Activated T-helper 2 cell treated with anti-CD3 and anti-CD28 coated beads, Interferon-gamma antibody, Interleukin-2, Interleukin-4, amounts not matched to agents 10 μg/mL and 5 μg/mL and 100 μg/mL, durations not matched to agents 14 hours and 24 hours and 36 hours (primary cell): ENCODE measurements around the gene CHRNB1. TPM values are rescaled to one million over a fixed set of nuclear protein-coding genes. Genes with fewer than 3 reads are reported as not detected.

Experiments
- DNase-seq: peaks from one replicate; pipeline ENCODE4 v3.0.0; 2021; ENCODE audit warnings: low spot score
- H3K27ac Mint-ChIP-seq: one replicate; pipeline ENCODE4 v1.8.0; 2021; ENCODE audit warnings: mixed read lengths
- H3K27me3 Mint-ChIP-seq: one replicate; pipeline ENCODE4 v1.8.0; 2021; ENCODE audit warnings: low read depth, mixed read lengths
- H3K36me3 Mint-ChIP-seq: one replicate; pipeline ENCODE4 v1.8.0; 2021; ENCODE audit warnings: low read depth, mixed read lengths
- H3K4me1 Mint-ChIP-seq: one replicate; pipeline ENCODE4 v1.8.0; 2021; ENCODE audit warnings: low read depth, mixed read lengths
- H3K4me3 Mint-ChIP-seq: one replicate; pipeline ENCODE4 v1.8.0; 2021; ENCODE audit warnings: low read depth, mild to moderate bottlenecking, moderate library complexity, mixed read lengths
- H3K9me3 Mint-ChIP-seq: one replicate; pipeline ENCODE4 v1.8.0; 2021; ENCODE audit warnings: mixed read lengths
- intact Hi-C: fragments of 100-400 bp; cut with micrococcal nuclease; formaldehyde crosslinking; loops from one replicate; pipeline ENCODE4 v1.15.1; 2023
- total RNA-seq: library from RNA; stranded (reverse); gene quantifications from 2 replicates; pipeline ENCODE4 v1.2.3, GENCODE V29; 2022

The CHRNB1 gene
- total RNA-seq, 1 donor from 2014 or later: 6.6 TPM

- intact Hi-C loops: no loop called here
These were observed 24.8 kb upstream of the CHRNB1 start, which contains the start of gene SPEM1 for GRCh38 chr17:7419819-7420610. Gene SPEM1, plus strand, starts transcription at chr17:7420324. Its CDS starts 61 bp downstream, at chr17:7420385.

GRCh38 chr17:7421186-7421585 is 23.7 kb upstream of the CHRNB1 start:
- DNase-seq: no peak
- no peak overlapping the region for H3K27ac Mint-ChIP-seq
- H3K4me3 Mint-ChIP-seq: no peak overlapping the region
- intact Hi-C loops: no loop called here
- no peaks in the 10 kb centered on the region for H3K9me3 Mint-ChIP-seq
- no peaks in the 10 kb centered on the region for H3K27me3 Mint-ChIP-seq
- no peaks in the 10 kb centered on the region for H3K36me3 Mint-ChIP-seq
- no peaks in the 10 kb centered on the region for H3K4me1 Mint-ChIP-seq

More at GRCh38 chr17:7419819-7420610, 24.8 kb upstream of the CHRNB1 start, which contains the start of gene SPEM1:
- DNase-seq: no peak
- Mint-ChIP-seq H3K27me3 (no peaks in the 10 kb centered on the region), H3K4me1 (no peaks in the 10 kb centered on the region), H3K4me3 (no peak within 1 kb of the TSS), H3K9me3 (no peaks in the 10 kb centered on the region), H3K36me3 (no peaks in the 10 kb centered on the region), H3K27ac (no peak within 1 kb of the TSS)

DNA sequence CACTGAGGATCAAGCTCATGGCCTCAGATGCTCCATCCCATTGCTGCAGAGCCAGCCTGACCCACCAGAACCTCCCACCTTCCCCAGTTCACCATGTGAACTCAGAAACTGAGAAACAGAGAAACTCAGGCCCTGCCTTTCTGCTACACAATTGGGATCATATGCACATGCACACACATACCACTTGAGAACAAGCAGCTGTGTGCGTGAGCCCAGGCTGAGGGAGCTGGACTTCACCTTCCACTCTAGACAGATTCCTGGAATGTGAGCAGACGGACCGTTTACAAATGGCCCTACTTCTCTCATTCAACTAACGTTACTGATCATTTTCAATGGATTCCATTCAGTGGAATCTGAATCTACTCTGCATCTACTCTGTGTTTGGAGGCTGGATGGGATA is 21.2 kb upstream of the CHRNB1 start:
- intact Hi-C loops: no loop called here
- Mint-ChIP-seq H3K4me1 (no peaks in the 10 kb centered on the region), H3K27me3 (no peaks in the 10 kb centered on the region), H3K27ac (no peak overlapping the region), H3K36me3 (no peaks in the 10 kb centered on the region), H3K9me3 (no peaks in the 10 kb centered on the region), H3K4me3 (no peak overlapping the region)
- DNase-seq: no peak

GRCh38 chr17:7425316-7425715 is 19.5 kb upstream of the CHRNB1 start, which contains the start of gene SPEM2:
Gene SPEM2, plus strand, starts transcription at chr17:7425616. Its CDS starts 73 bp downstream, at chr17:7425689.
- Mint-ChIP-seq H3K4me3 (no peak within 1 kb of the TSS), H3K9me3 (no peaks in the 10 kb centered on the region)
- intact Hi-C loops: no loop called here

GRCh38 chr17:7425756-7426155 is 19.1 kb upstream of the CHRNB1 start:
- intact Hi-C loops: no loop called here
- Mint-ChIP-seq H3K4me1 (no peaks in the 10 kb centered on the region), H3K27me3 (no peaks in the 10 kb centered on the region), H3K27ac (no peak overlapping the region), H3K4me3 (no peak overlapping the region), H3K36me3 (no peaks in the 10 kb centered on the region), H3K9me3 (no peaks in the 10 kb centered on the region)
- no peak for DNase-seq

More at GRCh38 chr17:7425316-7425715, 19.5 kb upstream of the CHRNB1 start, which contains the start of gene SPEM2:
- H3K4me1 Mint-ChIP-seq: no peaks in the 10 kb centered on the region
- DNase-seq: no peak
- no peaks in the 10 kb centered on the region for H3K36me3 Mint-ChIP-seq
- no peak within 1 kb of the TSS for H3K27ac Mint-ChIP-seq
- no peaks in the 10 kb centered on the region for H3K27me3 Mint-ChIP-seq

GRCh38 chr17:7426203-7426863 is 18.5 kb upstream of the CHRNB1 start:
- no peak for DNase-seq
- Mint-ChIP-seq H3K4me3 (no peak overlapping the region), H3K27ac (no peak overlapping the region), H3K9me3 (no peaks in the 10 kb centered on the region), H3K36me3 (no peaks in the 10 kb centered on the region), H3K4me1 (no peaks in the 10 kb centered on the region), H3K27me3 (no peaks in the 10 kb centered on the region)
- intact Hi-C loops: no loop called here

- Mint-ChIP-seq H3K27me3 (no peaks in the 10 kb centered on the region), H3K4me3 (no peak overlapping the region), H3K9me3 (no peaks in the 10 kb centered on the region), H3K4me1 (no peaks in the 10 kb centered on the region), H3K36me3 (no peaks in the 10 kb centered on the region), H3K27ac (no peak overlapping the region)
- intact Hi-C loops: no loop called here
- no peak for DNase-seq
These were observed 17.9 kb upstream of the CHRNB1 start for GRCh38 chr17:7426896-7427489.

- Mint-ChIP-seq H3K27me3 (no peaks in the 10 kb centered on the region), H3K36me3 (no peaks in the 10 kb centered on the region), H3K4me3 (no peak overlapping the region), H3K27ac (no peak overlapping the region), H3K4me1 (no peaks in the 10 kb centered on the region), H3K9me3 (no peaks in the 10 kb centered on the region)
- intact Hi-C loops: no loop called here
- no peak for DNase-seq
These were observed 17.3 kb upstream of the CHRNB1 start for GRCh38 chr17:7427549-7427948.

- intact Hi-C loops: no loop called here
- H3K36me3 Mint-ChIP-seq: no peaks in the 10 kb centered on the region
- no peak within 1 kb of the TSS for H3K4me3 Mint-ChIP-seq
- DNase-seq: no peak
- no peaks in the 10 kb centered on the region for H3K9me3 Mint-ChIP-seq
- no peaks in the 10 kb centered on the region for H3K27me3 Mint-ChIP-seq
- H3K4me1 Mint-ChIP-seq: no peaks in the 10 kb centered on the region
- H3K27ac Mint-ChIP-seq: no peak within 1 kb of the TSS
These were observed 16.3 kb upstream of the CHRNB1 start, which contains the start of gene SPEM3 for GRCh38 chr17:7428557-7428956. Gene SPEM3, plus strand, starts transcription at chr17:7428857. Its CDS starts 46 bp downstream, at chr17:7428903.

GRCh38 chr17:7429722-7430121 is 15.1 kb upstream of the CHRNB1 start:
- Mint-ChIP-seq H3K27me3 (no peaks in the 10 kb centered on the region), H3K27ac (no peak overlapping the region)
- intact Hi-C loops: no loop called here

GRCh38 chr17:7431231-7431630 is 13.6 kb upstream of the CHRNB1 start:
- H3K27me3 Mint-ChIP-seq: no peaks in the 10 kb centered on the region
- intact Hi-C loops: no loop called here
- H3K4me1 Mint-ChIP-seq: peaks cover 6% of the 10 kb centered on the region
- no peak overlapping the region for H3K27ac Mint-ChIP-seq
- H3K36me3 Mint-ChIP-seq: no peaks in the 10 kb centered on the region
- DNase-seq: no peak
- no peaks in the 10 kb centered on the region for H3K9me3 Mint-ChIP-seq
- H3K4me3 Mint-ChIP-seq: no peak overlapping the region

More at GRCh38 chr17:7429722-7430121, 15.1 kb upstream of the CHRNB1 start:
- DNase-seq: no peak
- Mint-ChIP-seq H3K4me3 (no peak overlapping the region), H3K36me3 (no peaks in the 10 kb centered on the region), H3K9me3 (no peaks in the 10 kb centered on the region), H3K4me1 (no peaks in the 10 kb centered on the region)

GRCh38 chr17:7432296-7432695 is 12.6 kb upstream of the CHRNB1 start:
- intact Hi-C loops: no loop called here
- DNase-seq: no peak

More at GRCh38 chr17:7432296-7432695, 12.6 kb upstream of the CHRNB1 start:
- Mint-ChIP-seq H3K4me1 (peaks cover 12% of the 10 kb centered on the region), H3K9me3 (no peaks in the 10 kb centered on the region), H3K4me3 (no peak overlapping the region), H3K27me3 (no peaks in the 10 kb centered on the region), H3K27ac (no peak overlapping the region), H3K36me3 (peaks cover 6% of the 10 kb centered on the region)
